GM12873 (cell line): ENCODE measurements around the gene ORAI1.
A peak's percentile ranks its signal among the peaks of the same experiment; 100 is the strongest.

Source experiments
- TF ChIP-seq, protein P1 (sequence below): IDR thresholded peaks from 2 replicates; pipeline ENCODE4 v1.5.1; 2012; ENCODE audit warnings: low read depth, mild to moderate bottlenecking, moderate library complexity, low read length, control low read depth; ENCODE audit not compliant: insufficient read depth; ENCODE audit errors: missing control alignments

The ORAI1 gene

DNA sequence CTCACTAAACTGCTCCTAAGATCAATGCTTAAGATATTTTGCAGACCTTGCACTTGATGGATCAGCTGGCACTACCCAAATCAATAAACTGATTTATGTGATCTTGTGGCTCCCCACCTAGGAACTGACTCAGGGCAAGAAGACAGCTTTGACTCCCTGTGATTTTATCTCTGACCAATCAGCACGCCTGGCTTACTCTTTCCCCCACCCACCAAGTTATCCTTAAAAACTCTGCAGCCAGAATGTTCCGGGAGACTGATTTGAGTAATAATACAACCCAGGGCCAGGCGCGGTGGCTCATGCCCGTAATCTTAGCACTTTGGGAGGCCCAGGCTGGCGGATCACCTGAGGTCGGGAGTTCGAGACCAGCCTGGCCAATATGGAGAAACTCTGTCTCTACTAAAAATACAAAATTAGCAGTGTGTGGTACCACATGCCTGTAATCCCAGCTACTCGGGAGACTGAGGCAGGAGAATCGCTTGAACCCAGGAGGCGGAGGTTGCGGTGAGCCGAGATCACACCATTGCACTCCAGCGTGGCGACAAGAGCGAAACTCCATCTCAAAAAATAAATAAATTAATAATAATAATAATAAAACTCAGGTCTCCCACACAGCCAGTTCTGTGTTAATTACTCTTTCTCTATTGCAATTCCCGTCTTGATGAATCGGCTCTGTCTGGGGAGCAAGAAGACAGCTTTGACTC is 31.1 kb downstream of the ORAI1 start:
- TF ChIP-seq, protein P1, sequence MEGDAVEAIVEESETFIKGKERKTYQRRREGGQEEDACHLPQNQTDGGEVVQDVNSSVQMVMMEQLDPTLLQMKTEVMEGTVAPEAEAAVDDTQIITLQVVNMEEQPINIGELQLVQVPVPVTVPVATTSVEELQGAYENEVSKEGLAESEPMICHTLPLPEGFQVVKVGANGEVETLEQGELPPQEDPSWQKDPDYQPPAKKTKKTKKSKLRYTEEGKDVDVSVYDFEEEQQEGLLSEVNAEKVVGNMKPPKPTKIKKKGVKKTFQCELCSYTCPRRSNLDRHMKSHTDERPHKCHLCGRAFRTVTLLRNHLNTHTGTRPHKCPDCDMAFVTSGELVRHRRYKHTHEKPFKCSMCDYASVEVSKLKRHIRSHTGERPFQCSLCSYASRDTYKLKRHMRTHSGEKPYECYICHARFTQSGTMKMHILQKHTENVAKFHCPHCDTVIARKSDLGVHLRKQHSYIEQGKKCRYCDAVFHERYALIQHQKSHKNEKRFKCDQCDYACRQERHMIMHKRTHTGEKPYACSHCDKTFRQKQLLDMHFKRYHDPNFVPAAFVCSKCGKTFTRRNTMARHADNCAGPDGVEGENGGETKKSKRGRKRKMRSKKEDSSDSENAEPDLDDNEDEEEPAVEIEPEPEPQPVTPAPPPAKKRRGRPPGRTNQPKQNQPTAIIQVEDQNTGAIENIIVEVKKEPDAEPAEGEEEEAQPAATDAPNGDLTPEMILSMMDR = no peak

DNA sequence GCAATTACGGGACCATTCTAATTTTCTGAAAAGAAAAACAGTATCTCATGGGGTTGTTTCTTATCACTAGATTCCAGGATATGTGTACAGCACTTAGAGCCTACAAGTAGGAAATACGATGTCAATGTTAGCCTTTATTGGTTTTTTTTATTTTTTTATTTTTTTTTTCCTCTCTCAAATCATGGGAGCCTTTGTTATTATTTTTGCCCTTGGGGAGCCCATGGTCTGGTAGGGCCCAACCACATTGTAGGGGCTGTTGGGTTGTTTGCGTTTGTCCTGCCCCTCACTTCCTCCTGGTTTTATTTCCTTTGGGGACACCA is 37.2 kb downstream of the ORAI1 start:
- TF ChIP-seq, protein P1 = no peak

DNA sequence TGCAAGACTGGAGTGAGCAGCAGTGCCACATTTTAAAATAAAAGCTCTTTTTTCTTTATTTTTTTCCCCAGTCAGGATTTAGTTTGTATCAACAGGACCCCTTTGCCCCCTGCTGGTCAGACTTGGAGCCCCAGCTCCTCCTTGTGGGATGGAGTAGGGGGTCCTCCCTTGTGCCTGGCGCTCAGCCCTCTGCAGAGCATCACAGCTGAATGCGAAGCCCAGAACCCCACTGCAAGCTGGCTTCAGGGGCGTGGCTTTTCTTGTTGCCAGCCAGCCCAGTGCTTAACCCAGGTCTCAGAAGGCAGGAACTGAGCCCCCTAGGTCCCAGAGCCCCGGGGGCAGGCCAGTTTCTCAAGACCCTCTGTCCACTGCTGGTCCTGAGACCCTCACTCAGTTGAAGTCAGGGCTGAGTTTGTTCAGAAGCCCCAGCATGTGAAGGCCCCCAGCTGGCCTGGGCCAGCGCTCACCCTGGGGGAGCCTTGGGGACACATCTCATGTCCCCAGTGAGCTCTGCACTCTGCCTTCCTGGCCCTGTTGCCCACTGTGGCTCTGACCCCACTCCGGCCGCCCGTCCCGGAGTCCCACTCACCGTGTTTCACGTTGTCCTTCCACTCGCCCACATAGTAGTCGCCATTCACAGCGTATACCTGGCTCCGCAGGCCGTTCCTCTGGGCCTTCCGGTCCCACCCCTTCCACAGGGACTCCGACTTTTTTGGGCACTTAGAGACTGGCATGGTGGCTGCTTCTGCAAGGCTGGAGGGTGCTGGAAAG is 42.6 kb downstream of the ORAI1 start:
- TF ChIP-seq, protein P1 = peak; percentile 70

DNA sequence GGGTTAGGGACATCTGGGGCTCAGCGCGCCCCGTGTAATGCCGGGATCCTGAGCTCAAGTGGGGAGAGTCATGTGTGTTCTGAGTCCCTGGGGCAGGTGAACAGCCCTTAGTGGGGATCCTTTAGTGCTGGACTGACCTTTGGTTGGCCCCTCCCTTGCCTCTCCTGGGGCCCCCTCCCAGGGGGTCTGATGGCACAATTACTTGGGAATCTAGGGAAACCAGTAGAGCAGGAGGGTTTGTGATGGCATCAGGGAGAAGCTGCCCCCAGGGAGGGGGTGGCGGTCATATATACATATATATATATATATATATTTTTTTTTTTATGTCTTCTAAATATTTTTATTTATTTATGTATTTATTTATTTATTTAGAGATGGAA is 43.2 kb downstream of the ORAI1 start, which contains the start of gene MORN3:
TSS of gene MORN3 (minus strand) at position 134 of the 380 bp plus-strand sequence. CDS start 171 bp downstream, outside the sequence.
- TF ChIP-seq, protein P1 = no peak

DNA sequence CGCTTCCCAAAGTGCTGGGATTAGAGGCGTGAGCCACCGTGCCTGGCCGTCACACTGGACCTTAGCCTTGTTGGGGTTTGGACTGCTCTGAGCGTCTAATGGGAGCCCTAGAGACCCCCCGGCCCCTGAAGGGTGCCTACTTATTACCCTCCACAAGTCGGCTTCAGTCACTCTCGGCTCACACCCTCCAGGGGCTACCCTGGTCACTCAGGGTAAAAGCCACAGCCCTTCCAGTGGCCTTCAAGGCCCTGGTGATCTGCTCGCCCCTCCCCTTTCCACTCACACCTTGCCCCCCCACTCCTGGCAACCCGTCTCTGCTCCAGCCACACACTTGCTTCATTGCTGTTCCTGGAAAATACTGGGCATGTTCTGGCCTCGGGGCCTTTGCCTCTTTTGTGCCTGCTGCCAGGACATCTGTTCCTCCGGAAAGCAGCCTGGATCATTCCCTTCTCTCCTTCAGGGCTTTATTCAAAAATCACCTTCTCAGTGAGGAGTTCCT is 46.7 kb downstream of the ORAI1 start:
- TF ChIP-seq, protein P1 = no peak

DNA sequence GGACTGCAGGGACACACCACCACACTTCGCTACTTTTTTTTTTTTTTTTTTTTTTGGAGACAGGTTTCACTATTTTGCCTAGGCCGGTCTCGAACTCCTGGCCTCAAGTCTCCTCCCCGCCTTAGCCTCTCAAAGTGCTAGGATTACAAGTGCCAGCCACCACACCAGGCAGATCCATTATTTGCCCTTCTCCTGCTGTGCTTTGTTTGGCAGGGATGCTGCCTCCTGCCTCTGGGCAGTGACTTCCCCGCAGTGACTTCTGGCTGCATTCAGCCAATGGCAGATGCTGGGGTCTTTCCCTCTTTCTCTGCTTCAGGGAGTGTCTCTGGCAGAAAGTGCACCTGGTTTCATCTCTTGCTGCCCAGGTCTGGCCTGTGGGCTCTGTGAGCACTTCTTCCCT is 49.9 kb downstream of the ORAI1 start:
- TF ChIP-seq, protein P1 = no peak

DNA sequence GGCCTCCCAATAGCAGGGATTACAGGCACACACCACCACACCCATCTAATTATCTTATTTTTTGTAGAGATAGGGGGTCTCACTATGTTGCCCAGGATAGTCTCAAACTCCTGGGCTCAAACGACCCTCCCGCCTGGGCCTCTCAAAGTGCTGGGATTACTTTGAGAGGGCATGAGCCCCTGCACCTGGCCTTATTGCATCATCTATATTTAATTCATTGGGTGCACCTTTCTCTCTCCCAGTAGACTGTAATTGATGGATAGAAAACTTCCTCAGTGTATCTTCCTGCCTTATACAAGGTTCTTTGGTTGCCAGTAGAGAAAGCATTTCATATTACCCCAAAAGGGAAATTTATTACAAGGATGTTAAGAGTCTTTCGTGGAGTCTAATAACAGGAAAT is 52.0 kb downstream of the ORAI1 start:
- TF ChIP-seq, protein P1 = no peak
